Measurements from ENCODE around the gene CD2.

GRCh38 chr1:116710420-116711262, 43.6 kb upstream of the CD2 start:
- TF ChIP-seq CTCF (IDR thresholded peaks at IDR 0.05) (no peak), POLR2A (IDR thresholded peaks at IDR 0.05) (no peak)
